Measurements from ENCODE around the gene TUBAL3.
A peak's percentile ranks its signal among the peaks of the same experiment; 100 is the strongest.

The TUBAL3 gene

GRCh38 chr10:5404208-5405041, at the start of gene TUBAL3:
Gene TUBAL3, minus strand, starts transcription at chr10:5404828. Its CDS starts 36 bp downstream, at chr10:5404792.
- no peak for DNase-seq

GRCh38 chr10:5453749-5454489, 49.3 kb upstream of the TUBAL3 start:
- no peak for DNase-seq

GRCh38 chr10:5450605-5451384, 46.2 kb upstream of the TUBAL3 start:
- no peak for DNase-seq

DNA sequence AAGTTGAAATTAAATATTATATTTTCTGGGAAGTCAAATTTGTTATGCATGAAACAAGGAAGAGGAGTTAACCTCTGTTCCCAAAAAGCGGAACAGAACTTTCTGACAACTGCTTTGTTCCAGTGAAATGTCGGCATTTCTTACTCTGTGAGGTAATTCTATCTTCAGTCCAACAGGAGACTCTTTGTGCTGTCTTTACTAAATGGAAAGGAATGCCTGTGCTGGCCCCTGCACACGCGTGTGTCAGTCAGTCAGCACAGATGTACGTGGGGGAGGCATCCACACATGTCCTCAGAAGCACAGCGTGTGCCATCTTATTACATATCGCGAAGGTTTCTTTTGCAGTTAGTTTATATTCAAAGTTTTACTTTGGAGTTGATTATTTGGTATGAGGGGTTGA, 45.2 kb upstream of the TUBAL3 start:
- no peak for DNase-seq

DNA sequence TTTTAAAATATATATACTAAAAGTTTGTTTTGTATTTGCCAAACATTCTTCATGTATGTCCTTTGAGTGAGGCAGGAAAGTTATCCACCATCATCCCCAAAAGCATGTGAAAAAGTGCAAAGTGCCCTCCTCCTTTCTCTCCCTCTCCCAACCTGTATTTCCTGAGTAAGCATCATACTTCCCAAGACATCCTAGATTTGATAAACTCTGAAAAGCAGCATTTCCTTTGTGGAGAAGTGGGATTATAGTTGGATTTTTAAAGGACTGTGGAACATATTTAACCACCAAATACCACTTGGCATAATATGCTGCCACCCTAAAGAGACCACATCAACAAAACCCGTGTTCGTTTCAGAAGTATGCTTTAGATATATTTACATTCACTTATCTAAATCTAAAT, 44.6 kb upstream of the TUBAL3 start:
- DNase-seq, result no peak

DNA sequence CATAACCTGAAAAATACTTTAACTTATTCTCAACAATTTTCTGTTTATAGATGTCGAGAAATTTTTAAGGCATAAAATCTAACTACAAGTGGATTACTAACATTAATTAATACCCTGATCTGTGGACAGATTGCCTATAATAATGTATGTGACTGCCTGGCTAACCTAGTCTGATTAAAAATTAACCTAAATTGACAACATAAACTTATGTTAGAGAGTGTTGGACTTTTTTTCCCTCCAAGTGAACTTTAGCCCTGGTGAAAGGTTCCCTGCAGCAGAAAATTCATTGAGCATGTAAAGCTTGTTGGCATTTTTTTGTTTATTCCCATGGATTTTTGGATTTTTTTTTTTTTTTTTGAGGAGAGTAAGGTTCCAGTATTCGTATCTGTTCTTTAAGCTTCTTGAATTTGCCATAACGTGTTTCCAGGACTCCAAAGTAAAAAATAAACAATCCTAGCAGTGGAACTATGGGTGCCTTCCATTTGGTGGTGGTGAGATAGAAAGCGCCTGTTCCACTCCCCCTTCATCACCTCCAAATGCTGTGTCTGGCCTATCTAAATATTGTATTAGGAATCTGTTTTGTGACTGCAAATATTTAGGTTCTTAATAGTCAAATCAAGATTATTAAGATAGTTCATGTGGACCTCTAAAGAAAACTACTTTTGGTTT, 43.8 kb upstream of the TUBAL3 start:
- no peak for DNase-seq

DNA sequence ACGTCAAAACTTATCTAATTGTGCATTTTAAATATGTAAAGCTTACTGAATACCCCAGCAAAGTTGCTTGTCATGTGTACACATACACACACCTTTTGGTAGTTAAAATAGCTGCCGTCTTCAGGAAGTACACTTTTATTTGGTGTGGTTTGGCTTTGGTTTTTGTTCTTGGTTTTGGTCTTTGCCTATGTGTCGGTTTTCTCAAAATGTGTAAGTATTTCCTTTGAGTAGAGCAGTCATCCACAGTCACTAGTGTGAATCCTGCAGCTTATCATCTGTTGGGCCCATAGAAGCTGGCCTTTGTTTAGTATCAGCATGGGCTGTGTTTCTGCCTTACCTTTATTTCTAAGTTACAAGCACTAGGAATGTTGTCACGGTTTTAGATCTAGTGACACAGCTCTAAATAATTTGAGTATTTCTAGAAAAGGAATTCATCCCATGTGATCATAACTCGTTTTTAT, 43.0 kb upstream of the TUBAL3 start:
- DNase-seq, result peak in 1 of 2 donors; percentile 53

DNA sequence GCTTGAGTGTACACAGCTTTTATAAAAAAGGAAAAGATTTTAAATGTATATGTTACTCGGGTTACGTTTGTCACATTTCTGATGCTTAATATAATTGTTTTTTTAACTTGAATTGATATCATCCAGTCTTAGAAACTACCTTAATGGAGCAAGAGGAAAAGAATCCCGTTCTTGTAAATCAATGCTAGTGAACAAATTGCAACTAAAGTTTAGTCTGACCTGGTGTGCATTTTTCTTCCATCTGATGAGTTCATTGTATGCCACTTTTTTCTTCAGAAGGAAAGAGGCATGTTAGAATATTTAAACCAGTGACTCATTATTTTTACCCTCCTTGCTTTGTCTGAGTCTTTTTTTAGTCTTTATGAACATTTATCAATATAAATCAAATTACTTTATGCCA, 42.4 kb upstream of the TUBAL3 start:
- DNase-seq, result no peak

- peak; percentile 80 to 89 for DNase-seq
Observed at GRCh38 chr10:5446390-5446926, 41.8 kb upstream of the TUBAL3 start.

DNA sequence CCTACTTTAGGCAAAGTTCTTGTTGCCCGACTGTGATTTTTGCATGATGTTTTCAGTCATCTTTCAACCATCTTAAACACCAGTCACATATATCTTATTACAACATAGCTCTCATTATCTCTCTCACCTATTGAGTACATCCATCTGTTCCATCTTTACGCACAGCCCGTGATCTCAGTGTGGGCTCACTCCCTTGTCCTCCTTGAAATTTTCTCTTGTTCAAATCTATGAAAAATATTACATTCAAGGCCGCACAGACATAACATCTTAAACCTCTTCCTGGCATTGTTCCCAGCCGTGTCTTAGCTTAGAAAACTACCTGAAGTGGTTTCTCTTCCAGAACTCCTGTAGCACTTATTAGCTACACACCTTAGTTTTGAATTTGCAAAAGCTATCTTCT, 40.4 kb upstream of the TUBAL3 start:
- no peak for DNase-seq

DNA sequence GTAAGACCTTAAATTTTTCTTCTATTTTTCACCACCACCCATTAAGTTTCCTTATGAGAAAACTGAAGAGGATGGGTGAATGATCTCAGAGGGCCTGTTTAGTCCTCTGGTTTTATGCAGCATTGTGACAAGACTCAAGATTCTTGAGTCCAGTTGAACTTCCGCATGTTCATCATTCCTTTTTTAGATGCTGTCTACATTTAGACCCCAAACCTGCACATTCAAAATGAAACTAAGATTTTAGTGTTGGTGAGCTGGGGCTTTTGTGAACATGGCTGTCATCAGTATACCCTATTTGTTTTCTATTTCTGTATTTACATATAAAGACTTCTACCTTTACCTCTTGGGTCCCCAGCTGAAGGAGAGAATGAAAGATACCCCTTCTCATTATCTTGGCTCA, 38.8 kb upstream of the TUBAL3 start:
- no peak for DNase-seq

GRCh38 chr10:5442990-5443370, 38.4 kb upstream of the TUBAL3 start:
- DNase-seq, result no peak

- DNase-seq, result peak; percentile 11 to 73
Observed at GRCh38 chr10:5442065-5442989, 37.7 kb upstream of the TUBAL3 start.

DNA sequence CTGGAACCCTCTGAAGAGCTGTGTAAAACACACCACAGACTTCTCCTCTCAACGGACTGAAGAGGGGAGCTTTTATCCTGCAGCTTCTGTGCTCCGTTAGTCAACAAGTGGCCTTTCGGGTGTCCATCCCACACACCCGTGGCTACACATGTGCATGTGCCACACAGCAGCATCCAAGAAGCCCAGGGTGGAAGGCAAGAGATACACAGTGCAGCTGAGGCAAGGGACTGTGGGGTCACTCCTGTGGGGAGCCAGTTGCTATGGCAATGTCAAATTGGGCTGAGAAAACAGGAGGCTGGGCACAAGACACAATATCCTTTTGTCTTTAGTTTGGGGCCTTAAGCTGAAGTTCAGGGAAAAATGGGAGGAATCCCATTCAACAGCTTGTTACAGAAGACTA, 36.5 kb upstream of the TUBAL3 start:
- DNase-seq, result no peak

DNA sequence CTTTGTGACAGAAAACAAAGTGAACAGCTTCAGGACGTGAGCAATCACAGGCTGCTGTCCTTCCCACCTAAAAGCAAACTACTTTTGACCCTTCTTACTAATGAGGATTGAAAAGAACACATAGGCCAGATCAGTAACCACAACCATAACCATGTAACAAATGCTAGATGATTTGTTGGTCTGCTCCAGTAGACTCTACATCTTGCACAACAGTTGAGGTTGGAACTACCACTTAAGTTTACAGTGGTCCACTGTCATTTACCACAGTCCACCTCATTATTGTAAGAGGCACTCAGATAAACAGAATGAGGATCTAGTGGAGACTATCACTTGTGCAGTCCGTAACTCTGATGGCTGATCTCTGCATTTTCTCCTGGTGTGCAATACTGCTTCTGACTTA, 35.6 kb upstream of the TUBAL3 start:
- no peak for DNase-seq

DNA sequence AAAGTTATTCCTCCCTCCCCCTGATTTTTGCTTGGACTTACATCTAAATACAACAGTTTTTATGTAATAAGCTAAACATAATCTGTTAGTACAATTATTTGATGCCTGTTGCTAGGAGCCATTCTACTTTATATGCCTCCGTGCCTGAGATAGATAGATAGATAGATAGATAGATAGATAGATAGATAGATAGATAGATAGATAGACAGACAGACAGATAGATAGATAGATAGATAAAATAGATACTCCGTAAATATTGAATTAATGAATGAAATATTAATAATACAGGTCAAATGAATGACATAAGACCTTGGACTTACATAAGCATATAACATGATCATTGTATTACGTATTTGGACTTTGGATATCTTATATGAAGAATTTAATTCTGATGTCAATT, 30.7 kb upstream of the TUBAL3 start:
- DNase-seq, result no peak

DNA sequence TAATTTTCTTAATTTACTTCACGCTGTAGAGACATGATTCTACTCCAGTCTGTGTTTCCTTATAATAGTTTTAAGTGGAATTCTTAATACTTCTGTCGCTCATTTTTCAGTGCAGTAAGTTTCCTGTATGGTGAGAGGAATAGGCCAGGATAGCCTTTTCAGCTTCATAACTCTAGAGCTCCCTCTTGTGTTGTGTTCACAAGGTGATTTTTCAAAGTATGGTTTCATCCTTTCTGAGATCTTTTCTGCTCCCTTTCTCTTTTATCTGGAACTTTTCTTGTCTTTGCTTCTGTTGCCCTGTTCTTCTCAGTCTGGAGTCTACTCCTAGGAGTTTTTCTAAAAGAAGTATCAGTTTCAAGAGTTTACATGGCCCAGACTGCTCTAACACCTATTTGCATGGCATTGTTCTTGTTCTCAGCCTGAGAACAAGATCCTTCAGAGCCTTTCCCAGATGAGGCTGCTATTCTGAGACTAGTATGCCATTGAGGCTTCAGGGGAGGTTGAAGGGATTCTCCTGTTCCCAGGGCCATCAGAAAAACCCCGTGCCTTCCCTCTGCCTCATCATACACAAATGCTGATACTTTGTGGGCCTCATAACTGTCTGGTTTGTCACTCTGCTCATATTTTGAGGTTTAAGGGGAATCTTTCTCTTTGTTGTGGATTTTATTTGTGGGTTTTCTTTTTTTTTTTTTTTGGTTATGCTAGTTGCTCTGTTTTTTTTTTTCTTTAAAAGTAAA, 29.6 kb upstream of the TUBAL3 start:
- DNase-seq, result peak in 1 of 2 donors; percentile 51

- DNase-seq, result no peak
Observed at GRCh38 chr10:5433182-5433581, 28.6 kb upstream of the TUBAL3 start.

GRCh38 chr10:5428133-5428532, 23.5 kb upstream of the TUBAL3 start:
- DNase-seq, result no peak

GRCh38 chr10:5424751-5425150, 20.1 kb upstream of the TUBAL3 start:
- no peak for DNase-seq

- no peak for DNase-seq
Observed at GRCh38 chr10:5423771-5424170, 19.1 kb upstream of the TUBAL3 start.

Measured in CD4-positive, alpha-beta T cell treated with Interferon alpha-2 for 1 hour (primary cell).